CD4-positive, alpha-beta T cell (primary cell): ENCODE measurements around the gene PCSK2. TPM values are rescaled to one million over a fixed set of nuclear protein-coding genes. Genes with fewer than 3 reads are reported as not detected.

ENCODE experiments used
- ATAC-seq: fragments of 200-7000 bp; cut with Tn5 transposase; one replicate; pipeline ENCODE4 v1.10.0; 2022; ENCODE audit warnings: mild to moderate bottlenecking; ENCODE audit not compliant: poor library complexity
- CTCF ChIA-PET: fragments of 350-600 bp; sonication (Branson Sonifier 250); formaldehyde crosslinking; loops from one replicate; lab custom pipeline; 2021; ENCODE audit warnings: antibody characterized with exemption, inconsistent platforms; lab: Charles Lee
- POLR2A ChIA-PET: fragments of 350-600 bp; sonication (Branson Sonifier 250); formaldehyde crosslinking; loops from one replicate; lab custom pipeline; 2021; ENCODE audit warnings: antibody characterized with exemption, inconsistent platforms; lab: Charles Lee
- DNase-seq, 14 experiments: peaks; one replicate each; pipeline ENCODE4 v3.0.0-alpha.2; 2013 to 2020; ENCODE audit warnings: mixed read lengths in 2 of 14
- H3K27ac ChIP-seq, 2 donors: one replicate each; pipeline versions ENCODE4 v1.5.1 to v1.7.0; 2013; ENCODE audit warnings: low read length in 2 of 2, low read depth in 1 of 2, mild to moderate bottlenecking in 1 of 2
- H3K27me3 ChIP-seq, 2 experiments: 1 replicate in 1 of 2; 2 replicates in 1 of 2; pipeline versions ENCODE4 v1.6.1 to v1.7.0; 2013; ENCODE audit warnings: low read length in 2 of 2, control low read depth in 1 of 2, mild to moderate bottlenecking in 1 of 2, moderate library complexity in 1 of 2; ENCODE audit not compliant: insufficient read depth in 2 of 2, control insufficient read depth in 1 of 2
- H3K36me3 ChIP-seq: one replicate; pipeline ENCODE4 v1.6.1; 2013; ENCODE audit warnings: low read length, control low read depth; ENCODE audit not compliant: insufficient read depth
- H3K4me1 ChIP-seq: one replicate; pipeline ENCODE4 v1.6.1; 2013; ENCODE audit warnings: low read length, control low read depth; ENCODE audit not compliant: insufficient read depth
- H3K4me3 ChIP-seq: one replicate; pipeline ENCODE4 v1.5.1; 2013; ENCODE audit warnings: mild to moderate bottlenecking, low read length, moderate library complexity
- H3K9me3 ChIP-seq, 2 experiments: 1 replicate in 1 of 2; 2 replicates in 1 of 2; pipeline versions ENCODE4 v1.6.1 to v1.7.0; 2013; ENCODE audit warnings: low read length in 2 of 2, mild to moderate bottlenecking in 2 of 2, control low read depth in 1 of 2, moderate library complexity in 1 of 2; ENCODE audit not compliant: control insufficient read depth in 1 of 2, insufficient read depth in 1 of 2
- H3K27ac Mint-ChIP-seq: one replicate; pipeline ENCODE4 v1.8.0; 2020; ENCODE audit warnings: mixed read lengths
- H3K27me3 Mint-ChIP-seq: one replicate; pipeline ENCODE4 v1.8.0; 2021; ENCODE audit warnings: mixed read lengths
- H3K36me3 Mint-ChIP-seq: one replicate; pipeline ENCODE4 v1.8.0; 2021; ENCODE audit warnings: low read depth, mixed read lengths
- H3K4me1 Mint-ChIP-seq: one replicate; pipeline ENCODE4 v1.8.0; 2021; ENCODE audit warnings: low read depth, mixed read lengths
- H3K4me3 Mint-ChIP-seq: one replicate; pipeline ENCODE4 v1.8.0; 2020; ENCODE audit warnings: mild to moderate bottlenecking, mixed read lengths
- H3K9me3 Mint-ChIP-seq: one replicate; pipeline ENCODE4 v1.8.0; 2020; ENCODE audit warnings: mixed read lengths
- CTCF ChIP-seq: fragments of 200-600 bp; IDR thresholded peaks from one replicate; pipeline ENCODE4 v1.8.0; 2022; ENCODE audit warnings: antibody characterized with exemption, mild to moderate bottlenecking
- intact Hi-C, 2 experiments: fragments of 100-400 bp; cut with DNase I in 1 of 2; cut with micrococcal nuclease in 1 of 2; formaldehyde crosslinking; loops; one replicate each; pipeline versions ENCODE4 v1.15.1 to v1.9.0; 2023 to 2025; cut with DNase I, micrococcal nuclease
- total RNA-seq, 174 experiments: library from RNA in 2 of 174; stranded (reverse) in 2 of 174; gene quantifications; one replicate each; pipeline ENCODE4 v1.2.3 and lab custom pipeline; 2021 to 2026

PCSK2 gene
- total RNA-seq, 2 experiments from 2014 or later: not detected

- no peak for ATAC-seq
- no peaks in the 10 kb centered on the region for H3K36me3 Mint-ChIP-seq
- Histone ChIP-seq H3K4me3 (no peak overlapping the region), H3K27me3 (no peaks in the 10 kb centered on the region), H3K27ac (no peak overlapping the region), H3K4me1 (no peaks in the 10 kb centered on the region), H3K9me3 (no peaks in the 10 kb centered on the region), H3K36me3 (no peaks in the 10 kb centered on the region)
- no peaks in the 10 kb centered on the region for H3K9me3 Mint-ChIP-seq
- no peak overlapping the region for H3K27ac Mint-ChIP-seq
- no peak for TF ChIP-seq CTCF
- POLR2A ChIA-PET: interaction anchor here (0.7 kb wide), 1 partner anchor 31 kb away, joined by 3 read pairs; no protein-coding TSS in a partner anchor
- peaks cover 25% of the 10 kb centered on the region for H3K27me3 Mint-ChIP-seq
- no peaks in the 10 kb centered on the region for H3K4me1 Mint-ChIP-seq
- CTCF ChIA-PET: no interaction called here
- DNase-seq: no peak
- intact Hi-C loops: no loop called here
- H3K4me3 Mint-ChIP-seq: no peak overlapping the region
These were observed 159.0 kb downstream of the PCSK2 start for GRCh38 chr20:17385798-17386197.

GRCh38 chr20:17390655-17391054 is 163.8 kb downstream of the PCSK2 start:
- intact Hi-C loops: no loop called here
- H3K9me3 Mint-ChIP-seq: no peaks in the 10 kb centered on the region
- no peak for TF ChIP-seq CTCF
- H3K4me3 ChIP-seq: no peak overlapping the region
- no peaks in the 10 kb centered on the region for H3K36me3 ChIP-seq
- ATAC-seq: no peak
- H3K27me3 Mint-ChIP-seq: peaks cover 11% of the 10 kb centered on the region
- H3K27ac ChIP-seq: no peak overlapping the region
- H3K4me1 Mint-ChIP-seq: no peaks in the 10 kb centered on the region
- CTCF ChIA-PET: no interaction called here
- POLR2A ChIA-PET: no interaction called here
- no peak for DNase-seq
- no peaks in the 10 kb centered on the region for H3K4me1 ChIP-seq
- no peak overlapping the region for H3K27ac Mint-ChIP-seq
- no peaks in the 10 kb centered on the region for H3K36me3 Mint-ChIP-seq
- no peak overlapping the region for H3K4me3 Mint-ChIP-seq
- H3K27me3 ChIP-seq: no peaks in the 10 kb centered on the region
- H3K9me3 ChIP-seq: no peaks in the 10 kb centered on the region

GRCh38 chr20:17391127-17391771 is 164.4 kb downstream of the PCSK2 start:
- no peaks in the 10 kb centered on the region for H3K27me3 ChIP-seq
- H3K36me3 ChIP-seq: no peaks in the 10 kb centered on the region
- H3K4me1 ChIP-seq: no peaks in the 10 kb centered on the region
- Mint-ChIP-seq H3K4me1 (no peaks in the 10 kb centered on the region), H3K27me3 (peaks cover 10% of the 10 kb centered on the region), H3K4me3 (no peak overlapping the region), H3K27ac (no peak overlapping the region), H3K9me3 (no peaks in the 10 kb centered on the region), H3K36me3 (no peaks in the 10 kb centered on the region)
- ATAC-seq (no peak), DNase-seq (no peak)
- ChIA-PET POLR2A (interaction anchor here (0.6 kb wide), 1 partner anchor 1730 kb away, joined by 3 read pairs; no protein-coding TSS in a partner anchor), CTCF (no interaction called here)
- no peaks in the 10 kb centered on the region for H3K9me3 ChIP-seq
- no peak for TF ChIP-seq CTCF
- intact Hi-C loops: no loop called here
- H3K4me3 ChIP-seq: no peak overlapping the region
- no peak overlapping the region for H3K27ac ChIP-seq
